BLaER1 treated with 17β-estradiol and CSF1 and Interleukin-3, amounts not matched to agents 10 nM and 100 nM (cell line): ENCODE measurements around the gene RBMS1.
A peak's percentile ranks its signal among the peaks of the same experiment; 100 is the strongest.

Experiments
- H3K27ac ChIP-seq, 11 experiments: shearing (Covaris generic); formaldehyde crosslinking; 2 replicates each; pipeline ENCODE4 v1.8.1; 2022
- H3K27me3 ChIP-seq, 11 experiments: shearing (Covaris generic); formaldehyde crosslinking; 2 replicates each; pipeline ENCODE4 v1.8.1; 2022
- H3K36me3 ChIP-seq, 11 experiments: shearing (Covaris generic); formaldehyde crosslinking; 2 replicates each; pipeline ENCODE4 v1.8.1; 2022
- H3K4me1 ChIP-seq, 10 experiments: shearing (Covaris generic); formaldehyde crosslinking; 2 replicates each; pipeline ENCODE4 v1.8.1; 2022
- H3K4me2 ChIP-seq, 11 experiments: shearing (Covaris generic); formaldehyde crosslinking; 2 replicates each; pipeline ENCODE4 v1.8.1; 2022
- H3K4me3 ChIP-seq, 10 experiments: shearing (Covaris generic); formaldehyde crosslinking; 2 replicates each; pipeline ENCODE4 v1.8.1; 2022
- H3K9ac ChIP-seq, 11 experiments: shearing (Covaris generic); formaldehyde crosslinking; 2 replicates each; pipeline ENCODE4 v1.8.1; 2022
- H3K9me3 ChIP-seq, 11 experiments: shearing (Covaris generic); formaldehyde crosslinking; replicated peaks in 1 of 11; 2 replicates each; pipeline ENCODE4 v1.8.1; 2022
- H4K20me1 ChIP-seq, 11 experiments: shearing (Covaris generic); formaldehyde crosslinking; 2 replicates each; pipeline ENCODE4 v1.8.1; 2022
- Cebpa-rat ChIP-seq, 11 experiments: shearing (Covaris generic); IDR thresholded peaks; 2 replicates each; pipeline ENCODE4 v1.8.1; 2022

The RBMS1 gene

DNA sequence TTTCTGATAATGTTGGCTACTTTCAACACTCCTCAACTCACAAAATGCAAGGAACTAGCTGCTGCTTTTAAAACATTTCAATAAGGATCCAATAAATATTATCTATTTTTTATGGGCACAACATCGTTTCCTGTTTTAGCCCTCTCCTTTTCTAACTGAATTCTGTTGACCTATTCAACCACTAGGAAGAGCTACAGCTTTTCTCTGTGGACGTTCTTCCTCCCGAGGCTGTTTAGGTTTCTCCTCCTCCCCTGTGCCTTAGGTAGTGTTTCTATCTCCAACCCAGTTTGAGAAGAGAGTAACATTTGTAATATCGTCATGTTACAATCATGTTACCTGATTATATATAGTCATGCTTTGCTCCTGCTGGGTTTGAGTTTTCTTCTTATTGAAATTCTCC is 202.2 kb downstream of the RBMS1 start:
- peaks cover 0 to 62% (median 8%) of the 10 kb centered on the region in 10 experiments; a peak in 15 of 20 replicates for H3K4me1 ChIP-seq
- H3K36me3 ChIP-seq = peaks cover 19 to 69% (median 45%) of the 10 kb centered on the region in 11 experiments; a peak in 21 of 22 replicates
- TF ChIP-seq Cebpa-rat (IDR thresholded peaks at IDR 0.05) = no peak
- no peak overlapping the region for H3K4me3 ChIP-seq
- no peak overlapping the region for H3K27ac ChIP-seq
- H3K4me2 ChIP-seq = peak overlapping the region in 2 of 11 experiments; percentile 69 to 75; a peak in 2 of 22 replicates
- H4K20me1 ChIP-seq = 0 out of 22 replicates have a peak, but pooled peaks cover 0 to 7% (median 0%) of the 10 kb centered on the region in 11 experiments
- no peak overlapping the region for H3K9ac ChIP-seq
- H3K9me3 ChIP-seq = no peaks in the 10 kb centered on the region
- no peaks in the 10 kb centered on the region for H3K27me3 ChIP-seq

- Histone ChIP-seq H3K9ac (no peak overlapping the region), H3K4me2 (peak overlapping the region in 3 of 11 experiments; percentile 38 to 75 (median 69); a peak in 5 of 22 replicates), H3K9me3 (no peaks in the 10 kb centered on the region), H3K27ac (peak overlapping the region in 1 of 11 experiments; percentile 15; a peak in 1 of 22 replicates), H3K4me3 (no peak overlapping the region), H3K36me3 (peaks cover 21 to 69% (median 49%) of the 10 kb centered on the region in 11 experiments; a peak in 21 of 22 replicates), H4K20me1 (0 out of 22 replicates have a peak, but pooled peaks cover 0 to 7% (median 0%) of the 10 kb centered on the region in 11 experiments), H3K27me3 (no peaks in the 10 kb centered on the region), H3K4me1 (peaks cover 0 to 59% (median 8%) of the 10 kb centered on the region in 10 experiments; a peak in 15 of 20 replicates)
- TF ChIP-seq Cebpa-rat (IDR thresholded peaks at IDR 0.05) = no peak
Measured at GRCh38 chr2:160290598-160290997, 203.0 kb downstream of the RBMS1 start.

- no peaks in the 10 kb centered on the region for H3K27me3 ChIP-seq
Measured at GRCh38 chr2:160289831-160290230, 203.8 kb downstream of the RBMS1 start.

GRCh38 chr2:160289126-160289525 is 204.5 kb downstream of the RBMS1 start:
- Histone ChIP-seq H4K20me1 (0 out of 22 replicates have a peak, but pooled peaks cover 0 to 7% (median 0%) of the 10 kb centered on the region in 11 experiments), H3K9ac (0 out of 22 replicates have a peak overlapping the region, but pooled peaks of 1 of the 11 experiments have one; percentile 16), H3K4me3 (no peak overlapping the region), H3K27ac (peak overlapping the region in 3 of 11 experiments; percentile 37 to 58 (median 43); a peak in 5 of 22 replicates), H3K4me2 (peak overlapping the region in 3 of 11 experiments; percentile 38 to 75 (median 69); a peak in 5 of 22 replicates), H3K4me1 (peaks cover 0 to 44% (median 6%) of the 10 kb centered on the region in 10 experiments; a peak in 11 of 20 replicates), H3K36me3 (peaks cover 29 to 79% (median 52%) of the 10 kb centered on the region in 11 experiments), H3K9me3 (no peaks in the 10 kb centered on the region), H3K27me3 (no peaks in the 10 kb centered on the region)
- no peak for TF ChIP-seq Cebpa-rat (IDR thresholded peaks at IDR 0.05)

More at GRCh38 chr2:160289831-160290230, 203.8 kb downstream of the RBMS1 start:
- no peaks in the 10 kb centered on the region for H3K9me3 ChIP-seq
- TF ChIP-seq Cebpa-rat (IDR thresholded peaks at IDR 0.05) = no peak
- H3K27ac ChIP-seq = peak overlapping the region in 3 of 11 experiments; percentile 37 to 58 (median 43); a peak in 4 of 22 replicates
- peaks cover 0 to 51% (median 8%) of the 10 kb centered on the region in 10 experiments; a peak in 15 of 20 replicates for H3K4me1 ChIP-seq
- H4K20me1 ChIP-seq = 0 out of 22 replicates have a peak, but pooled peaks cover 0 to 7% (median 0%) of the 10 kb centered on the region in 11 experiments
- peak overlapping the region in 3 of 11 experiments; percentile 38 to 75 (median 69); a peak in 7 of 22 replicates for H3K4me2 ChIP-seq
- H3K36me3 ChIP-seq = peaks cover 27 to 72% (median 49%) of the 10 kb centered on the region in 11 experiments
- H3K9ac ChIP-seq = no peak overlapping the region
- no peak overlapping the region for H3K4me3 ChIP-seq

DNA sequence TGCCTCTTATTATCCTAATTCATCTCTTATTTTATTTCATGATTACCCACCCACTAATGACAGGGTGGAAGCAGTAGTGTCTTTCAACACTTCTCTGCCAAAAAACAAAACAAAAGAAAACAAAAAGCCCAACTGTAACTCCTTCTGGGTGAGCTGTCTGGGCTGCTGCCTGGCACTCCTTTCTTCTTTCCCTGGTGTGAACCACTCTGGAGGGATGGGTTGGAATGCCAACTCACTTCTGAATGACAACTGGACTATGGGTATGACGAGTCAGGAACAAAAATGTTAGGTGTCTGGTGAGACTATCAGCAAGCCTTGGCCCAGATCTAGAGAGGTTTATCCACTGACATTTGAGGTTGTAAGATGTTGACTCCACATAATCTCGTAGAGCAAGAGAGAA is 205.3 kb downstream of the RBMS1 start:
- no peak for TF ChIP-seq Cebpa-rat (IDR thresholded peaks at IDR 0.05)
- Histone ChIP-seq H3K4me2 (no peak overlapping the region), H3K27me3 (no peaks in the 10 kb centered on the region), H3K4me1 (peaks cover 0 to 36% (median 6%) of the 10 kb centered on the region in 10 experiments; a peak in 11 of 20 replicates), H3K9me3 (no peaks in the 10 kb centered on the region), H3K36me3 (peaks cover 31 to 81% (median 55%) of the 10 kb centered on the region in 11 experiments), H3K27ac (no peak overlapping the region; a peak in 1 of 22 replicates), H4K20me1 (0 out of 22 replicates have a peak, but pooled peaks cover 0 to 7% (median 0%) of the 10 kb centered on the region in 11 experiments), H3K9ac (no peak overlapping the region), H3K4me3 (no peak overlapping the region)

GRCh38 chr2:160287476-160287875 is 206.1 kb downstream of the RBMS1 start:
- Histone ChIP-seq H3K27me3 (no peaks in the 10 kb centered on the region), H3K36me3 (peaks cover 24 to 81% (median 51%) of the 10 kb centered on the region in 11 experiments), H3K9ac (no peak overlapping the region), H3K4me3 (no peak overlapping the region), H3K9me3 (no peaks in the 10 kb centered on the region), H4K20me1 (0 out of 22 replicates have a peak, but pooled peaks cover 0 to 7% (median 0%) of the 10 kb centered on the region in 11 experiments), H3K4me2 (no peak overlapping the region), H3K27ac (no peak overlapping the region), H3K4me1 (peaks cover 0 to 34% (median 6%) of the 10 kb centered on the region in 10 experiments; a peak in 11 of 20 replicates)
- no peak for TF ChIP-seq Cebpa-rat (IDR thresholded peaks at IDR 0.05)

GRCh38 chr2:160286551-160286950 is 207.1 kb downstream of the RBMS1 start:
- H3K4me2 ChIP-seq = no peak overlapping the region
- H3K9ac ChIP-seq = no peak overlapping the region
- H3K9me3 ChIP-seq = no peaks in the 10 kb centered on the region
- no peak overlapping the region for H3K4me3 ChIP-seq
- H3K27me3 ChIP-seq = no peaks in the 10 kb centered on the region
- no peak for TF ChIP-seq Cebpa-rat (IDR thresholded peaks at IDR 0.05)
- H3K36me3 ChIP-seq = peaks cover 31 to 83% (median 57%) of the 10 kb centered on the region in 11 experiments
- H3K27ac ChIP-seq = no peak overlapping the region
- H3K4me1 ChIP-seq = peaks cover 0 to 32% (median 6%) of the 10 kb centered on the region in 10 experiments; a peak in 11 of 20 replicates
- 0 out of 22 replicates have a peak, but pooled peaks cover 0 to 7% (median 0%) of the 10 kb centered on the region in 11 experiments for H4K20me1 ChIP-seq

- Histone ChIP-seq H3K9me3 (no peaks in the 10 kb centered on the region), H3K36me3 (peaks cover 38 to 98% (median 70%) of the 10 kb centered on the region in 11 experiments)
Measured at GRCh38 chr2:160283675-160284074, 209.9 kb downstream of the RBMS1 start.

DNA sequence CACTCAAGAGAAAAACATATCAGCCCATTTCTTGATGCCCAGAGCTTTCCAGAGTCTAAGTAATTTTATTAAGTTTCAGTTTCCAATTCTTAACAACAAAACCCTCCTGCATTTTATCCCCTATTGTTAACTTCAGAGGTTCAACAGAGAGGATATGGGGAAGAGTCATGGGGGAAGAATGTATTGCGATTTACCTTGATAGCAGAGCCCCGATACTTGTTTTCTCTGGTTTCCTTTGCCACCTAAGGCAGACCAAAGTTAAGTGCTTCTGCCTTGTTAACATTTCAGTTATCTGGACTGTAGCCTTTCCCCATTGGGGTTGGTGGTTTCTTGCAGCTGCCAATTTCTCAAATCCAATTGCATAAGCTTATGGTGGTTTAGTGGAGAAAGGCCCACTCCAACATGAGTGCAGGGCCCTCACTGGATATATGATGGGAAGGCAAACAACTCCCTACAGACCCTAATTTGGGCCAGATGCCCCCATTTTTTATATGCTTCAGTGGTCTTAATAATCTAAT is 211.5 kb downstream of the RBMS1 start:
- H3K4me3 ChIP-seq = no peak overlapping the region
- peaks cover 0 to 20% (median 0%) of the 10 kb centered on the region in 10 experiments; a peak in 8 of 20 replicates for H3K4me1 ChIP-seq
- H3K27ac ChIP-seq = no peak overlapping the region
- H4K20me1 ChIP-seq = no peaks in the 10 kb centered on the region
- no peaks in the 10 kb centered on the region for H3K9me3 ChIP-seq
- H3K9ac ChIP-seq = no peak overlapping the region
- H3K36me3 ChIP-seq = peaks cover 53 to 100% (median 81%) of the 10 kb centered on the region in 11 experiments
- H3K4me2 ChIP-seq = no peak overlapping the region
- no peaks in the 10 kb centered on the region for H3K27me3 ChIP-seq
- TF ChIP-seq Cebpa-rat (IDR thresholded peaks at IDR 0.05) = no peak

More at GRCh38 chr2:160283675-160284074, 209.9 kb downstream of the RBMS1 start:
- no peak overlapping the region for H3K9ac ChIP-seq
- no peaks in the 10 kb centered on the region for H3K27me3 ChIP-seq
- H3K27ac ChIP-seq = no peak overlapping the region
- no peak for TF ChIP-seq Cebpa-rat (IDR thresholded peaks at IDR 0.05)
- H4K20me1 ChIP-seq = no peaks in the 10 kb centered on the region
- H3K4me1 ChIP-seq = peaks cover 0 to 22% (median 0%) of the 10 kb centered on the region in 10 experiments; a peak in 8 of 20 replicates
- no peak overlapping the region for H3K4me2 ChIP-seq
- H3K4me3 ChIP-seq = no peak overlapping the region
